ENCODE results near the gene MPZL1.

DNA sequence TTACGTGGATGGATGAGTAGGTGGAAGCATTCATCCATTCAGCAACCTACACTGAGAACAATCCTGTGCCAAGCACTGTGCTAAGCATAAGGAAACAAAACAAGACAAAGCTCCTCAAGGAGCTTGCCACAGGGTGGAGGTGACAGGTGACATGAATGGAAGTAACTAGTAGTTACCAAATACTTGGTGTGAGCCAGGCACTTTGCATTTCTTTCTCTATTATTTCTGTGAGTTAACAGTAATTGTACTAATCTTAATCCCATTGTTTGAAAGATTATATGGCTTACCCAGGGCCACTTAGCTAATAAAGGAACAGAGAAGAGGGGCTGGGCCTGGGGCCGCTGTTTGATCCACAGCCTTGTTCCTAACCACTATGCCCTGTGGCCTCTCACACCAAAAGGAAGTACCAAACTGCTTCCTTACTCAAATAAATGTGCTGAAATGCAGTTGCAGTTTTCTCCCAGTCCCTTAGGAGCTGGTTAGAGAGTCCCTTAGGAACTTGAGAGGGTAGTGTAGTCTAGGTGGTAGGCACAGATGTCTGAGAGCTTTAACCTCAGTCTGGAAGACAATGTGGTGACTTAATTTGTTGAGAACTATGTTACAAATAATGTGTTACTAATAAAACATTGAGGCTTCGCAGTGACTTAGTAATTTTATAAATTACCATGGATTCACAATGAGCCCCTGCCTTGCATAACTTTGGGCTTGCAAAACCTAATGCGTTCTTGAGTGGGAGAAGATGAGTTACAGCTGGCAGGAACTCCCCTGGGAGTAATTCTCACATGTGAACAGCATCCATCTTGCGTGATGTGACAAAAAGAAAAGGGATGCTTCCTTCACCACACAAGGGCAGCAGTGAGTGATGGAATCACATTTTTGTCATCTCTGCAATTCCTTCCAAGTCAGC, 69.8 kb downstream of the MPZL1 start:
- TF ChIP-seq, protein P1, sequence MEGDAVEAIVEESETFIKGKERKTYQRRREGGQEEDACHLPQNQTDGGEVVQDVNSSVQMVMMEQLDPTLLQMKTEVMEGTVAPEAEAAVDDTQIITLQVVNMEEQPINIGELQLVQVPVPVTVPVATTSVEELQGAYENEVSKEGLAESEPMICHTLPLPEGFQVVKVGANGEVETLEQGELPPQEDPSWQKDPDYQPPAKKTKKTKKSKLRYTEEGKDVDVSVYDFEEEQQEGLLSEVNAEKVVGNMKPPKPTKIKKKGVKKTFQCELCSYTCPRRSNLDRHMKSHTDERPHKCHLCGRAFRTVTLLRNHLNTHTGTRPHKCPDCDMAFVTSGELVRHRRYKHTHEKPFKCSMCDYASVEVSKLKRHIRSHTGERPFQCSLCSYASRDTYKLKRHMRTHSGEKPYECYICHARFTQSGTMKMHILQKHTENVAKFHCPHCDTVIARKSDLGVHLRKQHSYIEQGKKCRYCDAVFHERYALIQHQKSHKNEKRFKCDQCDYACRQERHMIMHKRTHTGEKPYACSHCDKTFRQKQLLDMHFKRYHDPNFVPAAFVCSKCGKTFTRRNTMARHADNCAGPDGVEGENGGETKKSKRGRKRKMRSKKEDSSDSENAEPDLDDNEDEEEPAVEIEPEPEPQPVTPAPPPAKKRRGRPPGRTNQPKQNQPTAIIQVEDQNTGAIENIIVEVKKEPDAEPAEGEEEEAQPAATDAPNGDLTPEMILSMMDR (IDR thresholded peaks at IDR 0.05; ENCODE audit: low read depth, low read length, poor library complexity, severe bottlenecking), result no peak
- no peak for TF ChIP-seq EZH2phosphoT487 (IDR thresholded peaks at IDR 0.05; ENCODE audit: borderline replicate concordance, low read length)

All from DOHH2 (cell line).